Cardiac muscle cell (in vitro differentiated cells and primary cell): ENCODE data around the gene EXOSC1. TPM values are rescaled to one million over a fixed set of nuclear protein-coding genes. Genes with fewer than 3 reads are reported as not detected.
"Not testable (repeated sequence)": the region's sequence is repeated elsewhere in the genome, so short reads cannot be mapped to it uniquely, and the experiment has no call there.

Experiments used
- DNase-seq, 2 donors: peaks; one replicate each; pipeline versions ENCODE4 v3.0.0 to v3.0.0-alpha.2; 2010 to 2017; ENCODE audit warnings: low read depth in 1 of 2, low spot score in 1 of 2
- H3K27ac ChIP-seq: fragments of 200-600 bp; sonication (generic); 2 replicates; pipeline ENCODE4 v1.5.1; 2016
- H3K27me3 ChIP-seq: fragments of 200-600 bp; sonication (generic); 2 replicates; pipeline ENCODE4 v1.6.0; 2016; ENCODE audit warnings: control low read depth
- H3K36me3 ChIP-seq: fragments of 200-600 bp; sonication (generic); 2 replicates; pipeline ENCODE4 v1.5.1; 2016; ENCODE audit warnings: control low read depth
- H3K4me1 ChIP-seq: fragments of 200-600 bp; sonication (generic); 2 replicates; pipeline ENCODE4 v1.8.1; 2017; ENCODE audit warnings: low read depth, mild to moderate bottlenecking, mixed run types
- H3K4me3 ChIP-seq: fragments of 200-600 bp; sonication (generic); 2 replicates; pipeline ENCODE4 v1.5.1; 2016; ENCODE audit warnings: mild to moderate bottlenecking
- H3K9me3 ChIP-seq: fragments of 200-600 bp; sonication (generic); 2 replicates; pipeline ENCODE4 v1.5.1; 2017; ENCODE audit warnings: low read depth, mild to moderate bottlenecking, control low read depth
- polyA plus RNA-seq: library from polyadenylated mRNA; unstranded; fragments of >200 nt; fragmentation: Nextera tagmentation; extraction: Ambion mirVana; gene quantifications from 2 replicates; pipeline ENCODE4 v1.2.1, GENCODE V29; 2016
- total RNA-seq: library from RNA; depleted of rRNA; stranded (reverse); fragments of >200 nt; gene quantifications from 2 replicates; pipeline ENCODE4 v1.2.3, GENCODE V29; 2016
- TF ChIP-seq, protein P1 (sequence below): IDR thresholded peaks from 2 replicates; pipeline ENCODE4 v1.5.1; 2012; ENCODE audit warnings: low read depth, mild to moderate bottlenecking, low read length

Gene EXOSC1
- total and polyA plus RNA-seq, 2 experiments from 2014 or later, result 38.3 to 56.5 TPM

DNA sequence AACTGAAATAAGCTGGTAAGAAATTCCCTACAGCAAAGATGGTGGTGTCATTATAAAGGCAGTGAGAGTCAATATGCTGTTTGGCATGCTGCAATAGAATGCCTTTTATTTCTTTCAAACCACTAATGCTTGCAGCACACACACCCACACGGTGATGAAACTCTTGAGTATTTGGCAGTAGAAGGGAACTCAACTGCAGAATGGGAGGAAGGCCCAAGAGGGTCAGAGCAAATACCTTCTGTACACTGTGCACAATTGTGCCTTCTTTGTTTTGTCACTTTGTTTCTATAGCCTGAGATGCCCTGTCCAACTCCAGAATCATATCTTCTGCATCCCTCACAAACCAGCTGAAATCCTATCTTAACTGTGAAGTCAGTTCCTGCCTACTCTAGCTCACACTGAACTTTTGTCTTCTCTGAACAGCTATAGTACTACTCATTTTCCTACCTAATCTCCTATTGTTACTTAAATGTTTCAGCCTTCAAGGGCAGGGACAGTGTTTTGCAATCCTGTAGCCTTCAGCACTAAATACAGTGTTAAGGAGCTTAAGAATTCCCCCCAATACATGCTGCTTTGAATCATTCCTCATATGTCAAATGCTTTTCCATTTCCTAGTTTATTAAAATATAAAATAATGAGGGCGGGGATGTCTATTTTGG is 30.3 kb upstream of the EXOSC1 start:
- DNase-seq, result peak in 1 of 2 donors; percentile 91
- Histone ChIP-seq H3K27me3 (no peaks in the 10 kb centered on the region), H3K27ac (no peak overlapping the region), H3K36me3 (peaks cover 54% of the 10 kb centered on the region), H3K4me1 (no peaks in the 10 kb centered on the region), H3K4me3 (no peak overlapping the region), H3K9me3 (no peaks in the 10 kb centered on the region)
- TF ChIP-seq, protein P1, sequence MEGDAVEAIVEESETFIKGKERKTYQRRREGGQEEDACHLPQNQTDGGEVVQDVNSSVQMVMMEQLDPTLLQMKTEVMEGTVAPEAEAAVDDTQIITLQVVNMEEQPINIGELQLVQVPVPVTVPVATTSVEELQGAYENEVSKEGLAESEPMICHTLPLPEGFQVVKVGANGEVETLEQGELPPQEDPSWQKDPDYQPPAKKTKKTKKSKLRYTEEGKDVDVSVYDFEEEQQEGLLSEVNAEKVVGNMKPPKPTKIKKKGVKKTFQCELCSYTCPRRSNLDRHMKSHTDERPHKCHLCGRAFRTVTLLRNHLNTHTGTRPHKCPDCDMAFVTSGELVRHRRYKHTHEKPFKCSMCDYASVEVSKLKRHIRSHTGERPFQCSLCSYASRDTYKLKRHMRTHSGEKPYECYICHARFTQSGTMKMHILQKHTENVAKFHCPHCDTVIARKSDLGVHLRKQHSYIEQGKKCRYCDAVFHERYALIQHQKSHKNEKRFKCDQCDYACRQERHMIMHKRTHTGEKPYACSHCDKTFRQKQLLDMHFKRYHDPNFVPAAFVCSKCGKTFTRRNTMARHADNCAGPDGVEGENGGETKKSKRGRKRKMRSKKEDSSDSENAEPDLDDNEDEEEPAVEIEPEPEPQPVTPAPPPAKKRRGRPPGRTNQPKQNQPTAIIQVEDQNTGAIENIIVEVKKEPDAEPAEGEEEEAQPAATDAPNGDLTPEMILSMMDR, result no peak

DNA sequence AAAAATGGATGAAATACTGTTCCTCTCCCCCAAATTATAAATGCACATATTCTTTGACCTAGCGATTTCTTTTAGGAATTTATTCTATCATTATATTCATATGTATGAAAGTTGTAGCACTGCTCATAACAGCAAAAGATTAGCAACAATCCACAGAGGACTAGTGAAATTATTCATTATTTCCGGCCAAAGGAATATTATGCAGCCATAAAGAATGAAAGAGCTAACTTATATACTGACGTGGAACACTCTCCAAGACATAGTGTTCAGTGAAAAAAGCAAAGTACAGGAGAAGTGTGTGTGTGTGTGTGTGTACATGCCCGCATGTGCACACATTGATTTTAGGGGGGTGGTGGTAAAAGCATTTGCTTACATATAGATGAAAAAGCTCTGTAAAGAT is 29.1 kb upstream of the EXOSC1 start:
- DNase-seq, result no peak
- no peaks in the 10 kb centered on the region for H3K27me3 ChIP-seq

DNA sequence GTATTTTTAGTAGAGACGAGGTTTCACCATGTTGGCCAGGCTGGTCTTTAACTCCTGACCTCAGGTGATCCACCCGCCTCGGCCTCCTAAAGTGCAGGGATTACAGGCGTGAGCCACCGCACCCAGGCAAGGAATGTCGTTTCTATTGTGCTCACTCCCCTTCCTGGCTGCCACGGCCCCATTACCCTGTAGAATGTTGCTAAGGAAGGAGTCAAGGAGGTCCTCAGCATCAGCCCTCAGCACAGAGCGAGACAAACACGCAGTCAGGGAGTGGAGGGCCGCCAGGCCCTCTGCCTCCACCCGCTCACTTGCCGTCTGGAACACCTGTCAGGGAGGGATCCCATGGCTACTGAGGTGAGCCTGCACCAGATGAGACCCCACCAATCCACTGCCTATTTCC is 23.0 kb upstream of the EXOSC1 start:
- H3K27me3 ChIP-seq, H3K4me3 ChIP-seq, H3K27ac ChIP-seq, DNase-seq, H3K4me1 ChIP-seq, H3K9me3 ChIP-seq: not testable (repeated sequence)
- peaks cover 56% of the 10 kb centered on the region for H3K36me3 ChIP-seq

More for the DNA sequence above, 29.1 kb upstream of the EXOSC1 start:
- H3K4me3 ChIP-seq, result no peak overlapping the region
- no peak overlapping the region for H3K27ac ChIP-seq
- H3K4me1 ChIP-seq, result no peaks in the 10 kb centered on the region
- H3K9me3 ChIP-seq, result no peaks in the 10 kb centered on the region
- TF ChIP-seq, protein P1, result no peak
- peaks cover 60% of the 10 kb centered on the region for H3K36me3 ChIP-seq

DNA sequence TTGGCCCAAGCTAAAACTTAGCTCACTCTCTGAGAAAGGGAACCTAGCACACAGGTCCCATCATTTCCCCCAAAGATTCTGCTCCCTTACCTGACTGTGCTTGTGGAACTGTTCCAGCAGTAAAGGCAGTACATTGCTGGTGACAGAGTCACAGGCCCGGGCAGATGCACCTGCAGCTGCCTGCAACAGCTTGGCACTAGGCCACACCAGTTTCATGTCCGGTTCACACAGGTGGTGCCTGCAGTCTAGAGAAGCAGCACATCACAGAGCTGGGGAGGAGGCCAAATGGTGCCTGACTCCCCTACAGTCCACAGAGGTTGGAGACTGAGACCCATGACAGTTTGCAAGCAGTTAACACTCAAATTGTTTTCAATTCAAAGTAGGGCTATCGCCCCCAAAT is 22.4 kb upstream of the EXOSC1 start:
- TF ChIP-seq, protein P1, result no peak
- Histone ChIP-seq H3K27ac (no peak overlapping the region), H3K27me3 (no peaks in the 10 kb centered on the region), H3K4me3 (no peak overlapping the region), H3K4me1 (no peaks in the 10 kb centered on the region), H3K9me3 (no peaks in the 10 kb centered on the region), H3K36me3 (peaks cover 53% of the 10 kb centered on the region)
- DNase-seq, result no peak

DNA sequence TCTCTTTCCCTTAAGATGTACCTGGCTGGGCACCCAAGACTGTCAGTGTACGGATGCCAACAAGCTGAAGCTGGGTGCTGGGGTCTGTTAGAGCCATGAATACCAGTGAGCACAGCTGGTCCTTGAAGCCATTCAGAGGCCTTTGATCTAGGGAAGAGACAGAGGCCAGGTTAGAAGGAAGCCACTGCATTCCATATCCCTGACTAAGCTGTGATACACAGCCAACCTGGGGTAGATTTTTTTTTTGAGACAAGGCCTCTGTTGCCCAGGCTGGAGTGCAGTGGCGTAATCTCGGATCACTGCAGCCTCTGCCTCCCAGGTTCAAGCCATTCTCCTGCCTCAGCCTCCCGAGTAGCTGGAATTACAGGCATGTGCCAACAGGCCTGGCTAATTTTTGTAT is 20.9 kb upstream of the EXOSC1 start:
- Histone ChIP-seq H3K36me3 (peaks cover 54% of the 10 kb centered on the region), H3K4me1 (no peaks in the 10 kb centered on the region), H3K4me3 (no peak overlapping the region), H3K9me3 (no peaks in the 10 kb centered on the region), H3K27ac (no peak overlapping the region), H3K27me3 (no peaks in the 10 kb centered on the region)
- TF ChIP-seq, protein P1, result no peak
- no peak for DNase-seq

DNA sequence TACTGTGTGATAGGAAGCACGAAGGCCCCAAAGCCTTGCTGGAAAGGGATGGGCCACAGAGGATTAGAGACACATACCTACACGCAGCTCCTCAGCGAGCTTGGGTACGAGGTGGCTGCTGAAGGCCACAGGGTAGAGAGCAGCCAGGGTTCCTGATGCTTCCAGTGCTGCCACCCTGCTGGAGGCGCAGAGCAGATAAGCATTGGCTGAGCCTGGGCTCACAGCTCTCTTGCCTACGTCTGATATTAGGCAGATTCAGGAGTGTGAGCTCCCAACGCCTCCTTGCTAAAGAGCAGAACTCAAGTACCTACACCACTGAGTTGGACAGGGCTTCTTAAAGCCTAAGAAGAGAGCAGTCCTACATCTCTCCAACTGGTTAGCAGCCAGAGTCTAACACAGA is 20.2 kb upstream of the EXOSC1 start:
- Histone ChIP-seq H3K9me3 (no peaks in the 10 kb centered on the region), H3K27ac (no peak overlapping the region), H3K4me1 (no peaks in the 10 kb centered on the region), H3K36me3 (peaks cover 59% of the 10 kb centered on the region), H3K27me3 (no peaks in the 10 kb centered on the region), H3K4me3 (no peak overlapping the region)
- TF ChIP-seq, protein P1, result no peak
- DNase-seq, result no peak
